Ovary (tissue), 9 donors: ENCODE results near the gene CA6. TPM values are rescaled to one million over a fixed set of nuclear protein-coding genes. Genes with fewer than 3 reads are reported as not detected.
A peak's percentile ranks its signal among the peaks of the same experiment; 100 is the strongest.

Experiments used
- DNase-seq, 5 donors: peaks; one replicate each; pipeline ENCODE4 v3.0.0-alpha.2; 2019 to 2020
- H3K27ac ChIP-seq, 2 donors: fragments of 200-600 bp; one replicate each; pipeline versions ENCODE4 v1.5.1 to v1.8.0; 2019 to 2022
- H3K27me3 ChIP-seq: fragments of 200-600 bp; one replicate; pipeline ENCODE4 v1.8.0; 2022
- H3K36me3 ChIP-seq: fragments of 200-600 bp; sonication (generic); one replicate; pipeline ENCODE4 v1.5.1; 2019
- H3K4me1 ChIP-seq: one replicate; pipeline ENCODE4 v1.8.1; 2013; ENCODE audit warnings: mild to moderate bottlenecking, moderate library complexity; ENCODE audit not compliant: insufficient read depth
- H3K4me3 ChIP-seq: fragments of 200-600 bp; sonication (generic); one replicate; pipeline ENCODE4 v1.5.1; 2017
- H3K9me3 ChIP-seq, 2 donors: fragments of 200-600 bp in 1 of 2; sonication (generic) in 1 of 2; one replicate each; pipeline versions ENCODE4 v1.5.1 to v1.8.1; 2013 to 2019; ENCODE audit warnings: mild to moderate bottlenecking in 1 of 2, moderate library complexity in 1 of 2
- EP300 ChIP-seq: sonication (generic); formaldehyde crosslinking; IDR thresholded peaks from one replicate; pipeline ENCODE4 v1.6.1; 2017; ENCODE audit warnings: antibody characterized with exemption
- POLR2A ChIP-seq: fragments of 450-650 bp; IDR thresholded peaks from one replicate; pipeline ENCODE4 v1.6.1; 2017; ENCODE audit warnings: antibody characterized with exemption, mild to moderate bottlenecking, moderate library complexity
- WGBS, 3 donors: extraction: QIAGEN DNeasy Blood & Tissue Kit in 1 of 3; methylation state at CpG; one replicate each; pipeline versions ENCODE4 v1.1.5 to v1.1.7; 2013 to 2017; 5-methylcytosine and 5-hydroxymethylcytosine counted together
- intact Hi-C, 4 donors: fragments of 100-400 bp; cut with DNase I; formaldehyde crosslinking; loops; one replicate each; pipeline versions ENCODE4 v1.11.0 to v1.15.1; 2022 to 2023
- polyA plus RNA-seq, 2 donors: library from polyadenylated mRNA; stranded (reverse); fragments of 200-250 nt in 1 of 2; fragments of 350-450 nt in 1 of 2; fragmentation: Illumina TruSeq in 1 of 2; extraction: RNeasy Lipid Tissue Mini Kit (QIAGEN cat#74804) in 1 of 2; gene quantifications; one replicate each; pipeline ENCODE4 v1.2.3, GENCODE V29; 2013 to 2014
- total RNA-seq, 7 donors: library from RNA; depleted of rRNA in 2 of 7; stranded (reverse); fragments of >200 nt in 2 of 7; fragmentation: NEBNext Ultra II Directional in 3 of 7; extraction: Animal tissue kit (Norgen Biotek cat#: 25700) in 3 of 7; gene quantifications; one replicate each; pipeline versions ENCODE4 v1.1.0 to v1.2.4, GENCODE V29; 2016 to 2023
- TF ChIP-seq, protein P1 (sequence below), 3 donors: fragments of 450-650 bp in 2 of 3; fragments of 200-600 bp in 1 of 3; IDR thresholded peaks; one replicate each; pipeline versions ENCODE4 v1.5.1 to v1.8.0; 2016 to 2022; ENCODE audit warnings: antibody characterized with exemption in 3 of 3, mild to moderate bottlenecking in 1 of 3
- donor health status: DM: no; HTN: no; CAD: no; lungs with moderate emphysema.
- donor health status: DM: no; HTN: no; CAD: no.
- donor health status: Bipolar disorder and iron deficiency.
- donor health status: DM: yes; HTN: yes; CAD: no.
- donor health status: DM: no; HTN: no; CAD: no.
- donor health status: DM: yes; HTN: yes; CAD: no.

The CA6 gene
- total and polyA plus RNA-seq, 9 donors: not detected

DNA sequence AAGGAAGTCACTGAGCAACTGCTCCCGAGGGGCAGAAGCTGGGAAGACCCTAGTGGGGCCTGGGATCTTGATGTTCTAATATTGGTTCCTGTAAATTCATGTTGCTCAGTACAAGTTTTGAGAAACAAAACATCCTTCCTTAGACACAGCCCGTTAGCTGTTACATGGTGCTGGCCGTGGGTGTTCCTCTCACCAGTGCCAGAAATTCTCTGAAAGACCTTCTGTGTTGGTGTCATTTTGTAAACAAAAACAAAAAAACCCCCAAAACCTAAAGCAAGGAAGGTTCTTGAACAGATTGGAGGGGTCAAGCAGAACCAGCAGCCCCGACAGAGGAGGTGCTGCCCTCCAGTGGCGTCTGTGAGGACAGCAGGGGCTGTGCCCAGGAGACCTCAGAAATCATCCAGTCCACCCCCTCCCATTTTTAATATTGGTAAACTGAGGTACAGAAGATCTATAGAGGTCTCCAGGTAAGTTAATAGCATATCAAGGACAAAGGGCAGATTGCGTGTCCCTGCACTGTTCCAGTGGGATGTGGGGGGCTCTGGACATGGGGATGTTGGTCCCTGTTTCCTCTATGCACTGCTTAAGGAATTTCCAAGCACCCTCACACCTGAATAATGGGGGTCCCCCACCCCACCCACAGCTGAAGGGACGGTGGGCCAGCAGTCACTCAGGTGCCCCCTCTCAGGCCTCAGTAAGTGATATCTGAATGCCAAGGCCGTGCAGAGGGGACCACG is 42.4 kb downstream of the CA6 start:
- intact Hi-C loops: loop anchor here (2.0 to 10.0 kb wide), 5 partner anchors 63 to 129 kb away; no protein-coding TSS in a partner anchor
- H3K27me3 ChIP-seq: no peaks in the 10 kb centered on the region
- H3K4me3 ChIP-seq: no peak overlapping the region
- no peaks in the 10 kb centered on the region for H3K9me3 ChIP-seq
- H3K36me3 ChIP-seq: no peaks in the 10 kb centered on the region
- peaks cover 4% of the 10 kb centered on the region for H3K4me1 ChIP-seq
- WGBS, 3 donors: 25 to 27% (median 27%) methylated on average over 9 of the region's 9 CpGs
- peak; percentile 28 to 73 (median 67) for DNase-seq
- H3K27ac ChIP-seq: no peak overlapping the region
- TF ChIP-seq, protein P1, sequence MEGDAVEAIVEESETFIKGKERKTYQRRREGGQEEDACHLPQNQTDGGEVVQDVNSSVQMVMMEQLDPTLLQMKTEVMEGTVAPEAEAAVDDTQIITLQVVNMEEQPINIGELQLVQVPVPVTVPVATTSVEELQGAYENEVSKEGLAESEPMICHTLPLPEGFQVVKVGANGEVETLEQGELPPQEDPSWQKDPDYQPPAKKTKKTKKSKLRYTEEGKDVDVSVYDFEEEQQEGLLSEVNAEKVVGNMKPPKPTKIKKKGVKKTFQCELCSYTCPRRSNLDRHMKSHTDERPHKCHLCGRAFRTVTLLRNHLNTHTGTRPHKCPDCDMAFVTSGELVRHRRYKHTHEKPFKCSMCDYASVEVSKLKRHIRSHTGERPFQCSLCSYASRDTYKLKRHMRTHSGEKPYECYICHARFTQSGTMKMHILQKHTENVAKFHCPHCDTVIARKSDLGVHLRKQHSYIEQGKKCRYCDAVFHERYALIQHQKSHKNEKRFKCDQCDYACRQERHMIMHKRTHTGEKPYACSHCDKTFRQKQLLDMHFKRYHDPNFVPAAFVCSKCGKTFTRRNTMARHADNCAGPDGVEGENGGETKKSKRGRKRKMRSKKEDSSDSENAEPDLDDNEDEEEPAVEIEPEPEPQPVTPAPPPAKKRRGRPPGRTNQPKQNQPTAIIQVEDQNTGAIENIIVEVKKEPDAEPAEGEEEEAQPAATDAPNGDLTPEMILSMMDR (IDR thresholded peaks at IDR 0.05): peak; percentile 73 to 82 (median 77)
- TF ChIP-seq POLR2A: no peak

DNA sequence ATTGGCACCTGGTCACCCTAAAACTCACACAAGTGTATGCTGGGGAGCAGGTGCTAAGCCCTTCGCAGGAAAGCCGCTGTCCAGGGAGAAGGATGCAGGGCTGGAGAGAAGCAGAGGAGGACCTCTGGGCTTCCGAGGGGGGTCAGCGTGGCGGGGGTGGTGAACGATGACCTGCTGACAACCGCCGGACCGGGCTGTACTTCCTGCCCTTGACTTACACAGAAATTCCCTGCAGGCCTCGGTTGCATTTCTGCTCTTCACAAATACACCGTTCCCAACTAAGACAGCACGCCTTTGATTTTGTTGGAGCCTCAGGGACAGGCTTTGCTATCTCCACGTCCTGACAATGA is 42.9 kb downstream of the CA6 start:
- intact Hi-C loops: loop anchor here (2.0 to 10.0 kb wide), 5 partner anchors 64 to 130 kb away; no protein-coding TSS in a partner anchor
- no peak overlapping the region for H3K27ac ChIP-seq
- 69 to 77% (median 77%) methylated on average over 13 of the region's 13 CpGs for WGBS, 3 donors
- no peaks in the 10 kb centered on the region for H3K36me3 ChIP-seq
- H3K27me3 ChIP-seq: no peaks in the 10 kb centered on the region
- DNase-seq: no peak
- H3K9me3 ChIP-seq: no peaks in the 10 kb centered on the region
- H3K4me3 ChIP-seq: no peak overlapping the region
- TF ChIP-seq POLR2A: no peak
- no peak for TF ChIP-seq EP300
- peaks cover 4% of the 10 kb centered on the region for H3K4me1 ChIP-seq

DNA sequence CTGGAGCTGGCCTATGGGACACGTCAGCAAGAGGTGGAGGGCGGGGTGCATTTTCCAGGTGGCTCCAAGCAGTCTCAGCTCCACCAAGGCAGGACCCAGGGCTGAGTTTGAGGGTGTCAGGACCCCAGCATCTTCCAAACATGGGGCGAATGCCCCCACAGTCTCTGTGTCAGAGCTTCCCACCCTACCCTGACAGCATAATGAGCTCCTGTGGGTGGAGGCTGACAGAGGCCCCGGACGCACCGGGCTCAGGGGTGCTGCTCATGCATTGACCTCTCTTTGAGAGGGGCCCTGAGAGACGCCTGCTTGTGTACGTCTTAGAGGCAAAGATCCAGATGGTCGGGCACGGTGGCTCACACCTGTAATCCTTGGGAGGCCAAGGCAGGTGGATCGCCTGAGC is 43.4 kb downstream of the CA6 start:
- Histone ChIP-seq H3K36me3 (no peaks in the 10 kb centered on the region), H3K4me1 (peaks cover 4% of the 10 kb centered on the region), H3K9me3 (no peaks in the 10 kb centered on the region), H3K27ac (no peak overlapping the region), H3K27me3 (no peaks in the 10 kb centered on the region), H3K4me3 (no peak overlapping the region)
- no peak for DNase-seq
- 94 to 96% (median 94%) methylated on average over 11 of the region's 11 CpGs for WGBS, 3 donors
- intact Hi-C loops: loop anchor here (2.0 to 10.0 kb wide), 5 partner anchors 64 to 130 kb away; no protein-coding TSS in a partner anchor
- TF ChIP-seq, protein P1 (IDR thresholded peaks at IDR 0.05): no peak
- TF ChIP-seq EP300 (no peak), POLR2A (no peak)

- Histone ChIP-seq H3K4me1 (peaks cover 4% of the 10 kb centered on the region), H3K36me3 (no peaks in the 10 kb centered on the region), H3K27ac (no peak overlapping the region), H3K27me3 (no peaks in the 10 kb centered on the region), H3K9me3 (no peaks in the 10 kb centered on the region), H3K4me3 (no peak overlapping the region)
- 74 to 87% (median 81%) methylated on average over 4 of the region's 4 CpGs for WGBS, 3 donors
- no peak for DNase-seq
- TF ChIP-seq, protein P1 (IDR thresholded peaks at IDR 0.05): no peak
- TF ChIP-seq EP300: no peak
- no peak for TF ChIP-seq POLR2A
- intact Hi-C loops: loop anchor here (2.0 to 10.0 kb wide), 5 partner anchors 65 to 131 kb away; no protein-coding TSS in a partner anchor
Observed at GRCh38 chr1:8989821-8990220, 44.2 kb downstream of the CA6 start.
